NCI-H748 (cell line): Measurements from ENCODE around the gene PTPRR.

Experiments
- DNase-seq: peaks from one replicate; lab custom pipeline; 2025; ENCODE audit not compliant: unreplicated experiment; lab: John Stamatoyannopoulos, UW

The PTPRR gene, protein sequence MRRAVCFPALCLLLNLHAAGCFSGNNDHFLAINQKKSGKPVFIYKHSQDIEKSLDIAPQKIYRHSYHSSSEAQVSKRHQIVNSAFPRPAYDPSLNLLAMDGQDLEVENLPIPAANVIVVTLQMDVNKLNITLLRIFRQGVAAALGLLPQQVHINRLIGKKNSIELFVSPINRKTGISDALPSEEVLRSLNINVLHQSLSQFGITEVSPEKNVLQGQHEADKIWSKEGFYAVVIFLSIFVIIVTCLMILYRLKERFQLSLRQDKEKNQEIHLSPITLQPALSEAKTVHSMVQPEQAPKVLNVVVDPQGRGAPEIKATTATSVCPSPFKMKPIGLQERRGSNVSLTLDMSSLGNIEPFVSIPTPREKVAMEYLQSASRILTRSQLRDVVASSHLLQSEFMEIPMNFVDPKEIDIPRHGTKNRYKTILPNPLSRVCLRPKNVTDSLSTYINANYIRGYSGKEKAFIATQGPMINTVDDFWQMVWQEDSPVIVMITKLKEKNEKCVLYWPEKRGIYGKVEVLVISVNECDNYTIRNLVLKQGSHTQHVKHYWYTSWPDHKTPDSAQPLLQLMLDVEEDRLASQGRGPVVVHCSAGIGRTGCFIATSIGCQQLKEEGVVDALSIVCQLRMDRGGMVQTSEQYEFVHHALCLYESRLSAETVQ

DNA sequence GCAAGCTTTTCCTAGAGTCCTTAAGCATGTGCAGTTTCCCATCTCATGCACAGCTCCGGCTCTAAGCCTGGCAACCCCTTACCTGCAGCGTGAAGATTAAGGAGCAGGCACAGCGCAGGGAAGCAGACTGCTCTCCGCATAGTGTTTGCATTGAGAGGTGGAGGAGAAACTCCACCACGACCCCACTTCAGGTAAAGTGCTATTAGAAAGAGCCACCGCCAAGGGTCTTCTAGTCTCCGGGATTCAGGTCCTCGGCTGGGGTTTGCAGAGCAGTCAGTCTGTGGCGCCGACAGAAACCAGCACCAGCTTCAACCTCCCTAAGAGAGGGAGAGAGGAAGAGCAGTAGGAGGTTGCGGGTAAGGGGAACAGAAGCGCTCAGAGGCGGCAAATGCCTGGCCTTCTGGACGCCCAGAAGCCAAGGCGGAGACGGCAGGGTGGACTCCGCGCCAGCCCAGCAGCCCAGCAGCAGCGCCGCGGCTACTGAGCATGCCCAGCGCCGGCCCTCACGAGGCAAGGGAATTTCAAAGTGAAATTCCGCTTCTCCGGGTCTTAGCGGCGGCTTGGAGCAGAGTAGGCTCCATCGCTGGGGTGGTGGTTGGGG lies at the start of gene PTPRR:
PTPRR (minus strand) TSS at position 488 of the 601 bp plus-strand sequence; CDS start at position 140, 348 bp downstream.
- DNase-seq, result peak; percentile 81

DNA sequence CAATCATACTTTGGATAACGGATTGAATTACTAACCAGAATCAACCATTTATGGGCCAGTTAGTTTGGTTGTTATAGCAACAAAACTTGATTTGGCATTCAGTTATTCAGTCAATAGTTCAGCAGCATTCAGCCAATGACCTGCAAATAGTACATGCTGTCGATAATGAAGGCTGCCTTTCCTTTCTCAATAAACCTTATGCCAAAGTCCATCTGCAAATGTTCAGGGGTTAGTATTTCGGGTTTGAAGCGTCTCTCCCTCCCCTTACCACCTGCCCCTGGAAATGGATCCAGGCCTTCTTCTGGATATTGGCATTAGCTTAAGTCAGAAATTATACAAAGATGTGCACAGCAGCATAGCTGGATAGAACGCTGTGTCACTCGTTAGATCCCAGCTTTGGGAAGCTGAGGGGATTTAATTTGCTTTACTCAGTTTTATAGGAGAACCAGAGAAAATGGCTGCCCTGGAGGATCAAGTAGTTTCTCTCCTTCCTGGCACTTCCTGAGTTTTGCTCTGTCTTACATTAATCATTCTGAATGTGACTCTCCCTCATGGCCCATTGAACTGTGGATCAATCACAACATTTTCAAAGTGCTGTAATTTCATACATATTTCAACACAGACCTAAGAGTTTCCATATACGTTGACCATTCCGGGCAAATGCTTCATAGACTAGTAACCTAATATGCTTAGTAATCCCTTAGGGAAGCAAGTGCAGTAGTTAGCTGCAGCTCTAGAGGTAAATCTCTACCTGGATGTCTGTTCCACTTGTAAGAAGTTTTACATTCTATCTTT lies 46.7 kb upstream of the PTPRR start:
- DNase-seq, result no peak

DNA sequence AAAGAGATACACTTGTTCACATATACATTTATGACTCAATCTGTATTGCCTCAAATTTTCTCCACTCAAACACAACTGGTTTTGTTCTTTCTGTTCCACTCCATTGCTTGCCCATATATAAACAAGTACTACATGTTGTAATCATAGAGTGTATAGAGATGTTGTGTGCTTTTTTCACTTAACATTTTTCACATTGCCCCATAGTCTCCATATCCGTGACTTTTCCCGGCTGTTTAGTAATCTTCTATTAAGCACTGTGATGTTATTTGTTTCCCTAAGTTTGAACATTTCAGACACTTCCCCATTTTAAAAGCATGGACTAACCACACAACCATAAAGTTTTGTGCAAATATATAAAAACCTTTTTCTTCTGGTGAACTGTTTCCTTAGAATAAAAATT lies 45.5 kb upstream of the PTPRR start:
- DNase-seq, result no peak

DNA sequence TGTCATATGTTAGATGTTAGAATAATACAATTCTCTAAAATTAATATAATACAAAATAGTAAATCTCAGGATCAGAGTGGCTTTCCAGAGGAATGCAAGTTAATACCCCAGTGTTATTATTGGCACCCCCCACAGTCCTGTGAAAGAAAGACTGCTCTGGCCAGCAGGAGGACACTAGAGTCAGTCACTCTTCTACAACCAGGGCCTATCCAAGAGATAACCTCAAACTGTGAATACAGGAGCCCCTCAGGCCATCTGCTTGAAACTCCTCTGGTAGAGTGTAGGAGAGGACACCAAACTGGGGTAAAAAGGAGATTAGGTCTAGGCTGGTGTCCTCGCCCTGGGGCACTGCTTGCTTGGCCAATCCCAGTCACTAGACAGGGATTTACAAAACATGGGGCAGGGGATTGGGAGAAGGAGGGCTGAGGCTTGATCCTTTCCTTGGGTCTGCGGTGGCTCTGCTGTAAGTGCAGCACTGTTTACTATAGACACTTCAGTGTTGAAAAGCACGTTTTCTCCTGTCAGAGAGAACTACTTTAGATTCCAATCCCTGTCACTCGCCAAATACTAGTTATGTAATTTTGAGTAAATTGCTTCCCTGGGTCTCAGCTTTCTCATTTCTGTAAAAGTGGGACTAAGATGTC lies 44.5 kb upstream of the PTPRR start:
- DNase-seq, result no peak

DNA sequence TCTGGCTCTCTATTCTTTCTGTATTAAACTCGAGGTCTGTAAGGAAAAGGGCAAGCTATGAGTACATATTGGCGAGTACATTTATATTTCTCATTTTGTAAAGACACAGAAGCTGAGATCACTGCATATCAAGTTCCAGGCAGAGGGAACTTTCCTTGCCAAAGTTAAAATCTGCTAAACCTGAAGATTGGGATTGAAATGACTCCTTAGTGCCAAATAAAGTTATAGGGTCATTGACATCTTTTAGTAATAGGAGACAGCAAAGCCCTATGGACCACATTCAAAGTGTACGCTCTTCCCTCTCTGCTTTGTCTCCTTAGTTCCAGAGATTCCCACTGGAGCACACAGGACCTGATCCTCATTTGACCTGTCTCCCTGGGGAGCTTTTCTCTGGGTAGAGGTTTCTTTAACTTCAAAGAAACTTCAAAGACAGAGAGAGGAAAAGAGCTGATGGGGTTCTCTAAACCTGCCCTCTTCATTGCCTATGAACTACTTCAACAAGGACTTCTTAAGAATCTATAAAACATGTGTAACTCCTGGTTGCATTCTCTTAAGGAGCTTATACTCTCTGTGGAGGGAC lies 42.6 kb upstream of the PTPRR start:
- no peak for DNase-seq

DNA sequence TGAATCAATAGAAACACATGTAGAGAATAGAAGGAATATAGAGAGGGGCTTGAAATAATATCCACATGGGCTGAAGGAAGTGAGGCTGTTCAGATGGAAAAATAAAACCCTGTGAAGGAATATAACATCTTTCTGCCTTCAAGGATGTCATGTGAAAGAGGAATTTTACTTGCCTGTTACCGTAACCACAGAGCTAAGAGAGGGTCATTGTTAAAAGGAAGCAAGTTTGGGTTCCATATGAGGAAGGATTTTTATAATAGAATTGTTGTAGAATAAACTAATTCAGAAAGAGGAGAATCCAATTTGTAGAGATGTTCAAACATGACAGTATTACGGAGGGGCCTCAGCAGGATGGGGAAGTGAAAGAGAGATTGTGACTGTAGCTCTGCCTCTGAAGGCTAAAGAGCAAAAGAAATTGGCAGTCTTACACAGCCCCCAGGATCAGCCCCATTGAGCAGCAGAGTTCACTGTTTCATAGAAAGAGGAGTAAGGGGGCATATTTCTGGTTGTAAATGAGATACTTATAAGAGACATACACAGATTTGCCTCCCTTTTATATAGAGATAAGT lies 41.8 kb upstream of the PTPRR start:
- DNase-seq, result no peak

DNA sequence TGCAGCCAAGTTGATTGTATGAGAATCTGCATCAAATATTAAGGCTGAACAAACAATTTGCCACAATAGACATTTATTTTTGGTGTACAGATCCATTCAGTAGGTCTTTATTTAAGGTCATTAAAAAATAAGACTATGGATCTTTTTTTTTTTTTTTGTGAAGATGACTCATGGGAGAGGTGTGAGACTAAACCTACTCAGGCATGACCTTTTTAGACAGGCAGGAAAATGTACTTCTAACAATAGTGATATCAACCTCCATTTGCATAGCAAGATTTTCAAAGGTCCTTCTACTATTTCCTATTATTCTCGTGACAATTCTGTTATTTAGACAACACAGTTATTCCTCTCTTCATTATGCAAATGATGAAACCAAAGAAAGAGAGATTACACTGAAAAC lies 39.9 kb upstream of the PTPRR start:
- no peak for DNase-seq

DNA sequence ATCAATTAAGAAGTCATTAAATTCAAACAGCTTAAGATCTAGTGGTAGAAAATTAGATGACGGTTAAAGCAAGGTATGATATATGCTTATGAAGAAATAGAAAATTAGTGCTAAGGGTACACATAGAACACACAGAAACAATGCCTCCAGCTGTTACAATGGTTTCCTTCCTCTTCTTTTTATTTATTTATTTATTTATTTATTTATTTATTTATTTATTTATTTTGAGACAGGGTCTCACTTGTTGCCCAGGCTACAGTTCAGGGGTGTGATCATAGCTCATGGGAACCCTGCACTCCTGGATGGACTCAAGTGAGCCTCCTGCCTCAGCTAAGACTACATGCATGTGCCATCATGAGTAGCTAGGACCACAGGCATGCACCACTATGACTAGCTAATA lies 34.9 kb upstream of the PTPRR start:
- no peak for DNase-seq

DNA sequence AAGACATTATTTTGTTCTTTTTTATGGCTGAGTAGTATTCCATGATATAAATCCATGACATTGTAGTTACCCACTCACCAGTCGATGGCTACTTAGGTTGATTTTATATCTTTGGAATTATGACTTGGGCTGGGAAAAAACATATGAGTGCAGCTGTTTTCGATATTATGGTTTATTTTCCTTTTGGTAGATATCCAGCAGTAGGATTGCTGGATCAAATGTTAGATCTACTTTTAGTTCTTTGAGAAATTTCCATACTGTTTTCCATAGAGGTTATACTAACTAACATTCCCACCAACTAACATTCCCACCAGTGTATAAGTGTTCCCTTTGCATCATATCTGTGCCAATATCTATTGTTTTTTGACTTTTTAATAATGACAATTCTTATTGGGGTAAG lies 29.9 kb upstream of the PTPRR start:
- no peak for DNase-seq

DNA sequence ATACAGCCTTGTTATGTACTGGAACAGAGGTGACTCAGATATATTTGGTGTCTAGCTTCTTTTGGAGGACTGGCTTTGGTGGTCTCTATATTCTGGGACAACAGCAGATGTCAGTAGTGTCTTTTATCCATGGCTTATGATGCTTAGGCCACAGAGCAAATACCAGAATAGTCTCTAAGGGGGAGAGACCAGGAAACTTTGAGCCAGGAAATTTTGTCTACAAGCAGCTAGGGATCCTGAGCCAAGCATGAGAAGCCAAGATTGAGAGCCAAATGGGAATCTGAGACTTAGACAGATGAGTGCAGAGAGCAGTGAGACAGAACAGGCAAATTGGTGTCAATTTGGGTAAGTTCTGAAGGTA lies 28.4 kb upstream of the PTPRR start:
- DNase-seq, result no peak

DNA sequence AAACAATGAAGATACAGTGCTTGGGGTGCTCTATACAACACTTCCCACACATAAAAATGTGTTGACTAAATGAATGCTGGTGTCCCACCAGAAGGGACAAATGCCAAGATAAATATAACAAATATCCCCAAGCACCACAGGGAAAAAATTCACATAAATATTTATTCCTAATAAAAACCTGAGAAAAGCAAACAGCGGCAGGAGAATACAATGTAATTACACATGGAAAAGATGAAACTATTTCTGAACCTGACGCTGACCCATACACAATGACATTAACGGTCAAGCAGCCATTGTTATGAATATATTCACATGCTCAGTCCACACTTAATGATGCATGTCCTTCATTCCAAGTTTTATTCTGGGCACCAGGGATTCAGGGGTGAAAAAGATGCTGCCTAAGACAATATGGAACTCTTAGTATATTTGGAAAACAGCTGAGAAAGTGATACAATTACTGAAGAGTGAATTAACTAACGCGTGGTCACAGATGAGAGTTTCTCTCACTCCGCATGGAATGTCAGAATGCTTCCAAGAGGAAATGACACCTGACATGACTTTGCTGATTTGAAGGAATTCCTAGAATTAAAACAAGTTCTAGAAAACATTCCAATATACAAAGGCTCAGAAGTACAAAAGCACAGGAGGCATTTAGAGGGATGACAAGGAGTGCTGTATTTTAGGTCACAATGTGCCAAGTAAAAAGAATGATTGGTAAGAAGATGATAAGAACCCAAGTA lies 27.9 kb upstream of the PTPRR start:
- DNase-seq, result no peak

DNA sequence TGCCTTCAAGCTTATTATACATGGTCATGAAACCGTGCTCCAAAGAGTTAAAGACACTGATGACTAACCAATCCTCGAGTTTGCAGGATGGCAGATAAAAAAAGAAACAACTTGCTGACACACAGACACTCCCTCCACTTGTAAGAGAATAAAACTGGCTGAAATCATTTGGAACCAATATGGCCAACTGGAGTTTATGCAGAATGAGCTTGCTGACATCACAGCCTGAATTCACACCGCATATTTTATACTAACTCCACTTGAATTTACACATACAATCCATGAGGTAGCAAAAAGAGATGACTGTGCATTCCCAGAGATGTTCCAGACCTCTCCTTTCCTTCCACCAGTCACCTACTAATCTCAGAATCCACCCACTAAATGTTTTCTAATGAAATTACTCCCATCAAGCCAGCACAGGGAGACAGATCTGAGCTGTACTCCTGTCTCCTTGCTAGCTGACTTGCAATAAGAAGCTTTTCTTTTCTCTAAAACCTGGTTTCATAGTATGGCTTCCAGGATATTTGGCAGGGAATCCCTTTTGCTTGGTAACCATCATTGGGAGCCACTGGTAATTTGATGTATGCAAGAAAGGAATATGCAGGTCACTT lies 15.8 kb upstream of the PTPRR start:
- no peak for DNase-seq

DNA sequence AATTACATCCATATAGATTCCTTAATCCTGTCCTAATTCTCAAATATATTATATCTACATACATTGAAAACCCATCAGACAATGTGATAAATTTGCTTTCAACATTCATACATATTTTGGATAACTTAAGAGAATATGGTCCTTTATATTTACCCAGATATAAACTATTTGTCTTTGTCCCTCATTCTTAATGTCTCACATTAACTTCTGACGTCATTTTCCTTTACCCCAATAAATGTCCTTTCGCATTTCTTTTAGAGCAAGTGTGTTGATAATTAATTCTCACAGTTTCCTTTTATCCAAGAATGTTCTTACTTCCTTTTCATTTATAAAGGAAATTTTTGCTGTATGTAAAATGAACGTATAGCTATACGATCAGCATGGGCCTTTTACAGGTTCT lies 12.6 kb upstream of the PTPRR start:
- no peak for DNase-seq

DNA sequence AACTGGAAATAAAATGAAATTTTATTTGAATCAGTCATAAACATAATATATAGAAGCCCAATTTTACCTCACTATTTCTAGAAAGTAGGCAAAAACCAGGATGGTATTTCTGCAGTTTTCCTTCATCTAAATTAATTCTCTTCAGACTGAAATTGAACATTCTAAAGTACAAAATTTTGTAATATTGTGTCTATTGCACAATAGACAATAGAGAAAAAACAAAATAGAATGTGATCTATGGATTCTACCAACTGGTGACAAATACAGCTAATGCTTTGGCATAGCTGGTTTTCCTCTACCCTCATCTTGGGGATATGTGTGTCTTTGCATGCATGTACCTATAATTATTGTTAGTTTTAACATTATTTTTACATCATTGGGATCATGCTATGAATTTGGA lies 8.5 kb upstream of the PTPRR start:
- no peak for DNase-seq

DNA sequence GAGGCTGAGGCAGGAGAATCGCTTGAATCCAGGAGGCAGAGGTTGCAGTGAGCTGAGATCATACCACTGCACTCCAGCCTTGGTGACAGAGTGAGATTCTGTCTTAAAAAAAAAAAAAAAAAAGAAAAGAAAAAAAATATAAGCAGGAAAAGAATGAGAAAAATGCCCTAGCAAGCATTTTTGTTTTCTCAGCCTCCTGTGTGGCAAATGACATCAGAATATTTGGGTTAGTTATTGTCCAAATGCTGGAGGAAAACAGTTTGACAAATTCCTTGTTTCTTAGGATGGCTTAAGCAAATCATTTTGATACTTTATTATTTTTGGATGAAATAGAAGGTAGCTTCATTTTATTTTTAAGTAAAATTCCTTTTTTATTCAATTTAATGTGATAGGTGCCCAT lies 7.5 kb upstream of the PTPRR start:
- DNase-seq, result no peak

DNA sequence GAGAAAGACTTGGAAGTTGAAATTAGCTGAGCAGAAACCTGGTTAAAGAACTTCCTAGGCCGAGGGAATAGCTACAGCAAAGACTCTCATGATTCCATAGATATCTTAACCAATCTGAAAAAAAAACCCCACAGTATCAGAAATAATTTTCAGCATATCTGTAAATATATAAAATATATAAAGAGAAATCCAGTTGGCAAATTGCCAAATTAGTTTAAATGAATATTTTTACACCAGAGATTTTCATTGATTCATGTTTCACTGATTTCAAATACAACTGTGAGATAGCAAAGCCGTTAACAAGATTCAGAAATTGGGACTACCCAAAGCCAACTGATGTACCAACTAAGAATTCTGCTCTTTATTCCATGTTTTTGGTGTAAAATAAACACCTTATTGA lies 6.8 kb upstream of the PTPRR start:
- no peak for DNase-seq

DNA sequence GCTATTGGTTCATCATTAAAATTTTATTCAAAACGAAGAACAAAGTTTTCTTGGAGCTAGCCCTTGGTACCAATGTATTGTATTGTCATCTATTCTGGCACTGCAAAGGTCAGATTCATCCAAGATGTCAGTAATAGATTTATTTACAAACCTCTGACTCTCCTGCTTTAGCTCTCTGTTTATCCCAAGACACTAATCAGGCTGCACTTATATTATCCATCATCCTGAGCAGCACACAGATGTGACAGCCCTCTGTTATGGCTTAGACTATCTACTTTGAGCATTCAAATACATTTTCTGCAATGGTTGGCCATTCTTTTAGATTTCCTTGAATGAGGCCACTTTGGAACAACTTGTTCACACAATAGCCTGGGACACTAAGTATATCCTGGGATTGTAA lies 5.0 kb upstream of the PTPRR start:
- no peak for DNase-seq

DNA sequence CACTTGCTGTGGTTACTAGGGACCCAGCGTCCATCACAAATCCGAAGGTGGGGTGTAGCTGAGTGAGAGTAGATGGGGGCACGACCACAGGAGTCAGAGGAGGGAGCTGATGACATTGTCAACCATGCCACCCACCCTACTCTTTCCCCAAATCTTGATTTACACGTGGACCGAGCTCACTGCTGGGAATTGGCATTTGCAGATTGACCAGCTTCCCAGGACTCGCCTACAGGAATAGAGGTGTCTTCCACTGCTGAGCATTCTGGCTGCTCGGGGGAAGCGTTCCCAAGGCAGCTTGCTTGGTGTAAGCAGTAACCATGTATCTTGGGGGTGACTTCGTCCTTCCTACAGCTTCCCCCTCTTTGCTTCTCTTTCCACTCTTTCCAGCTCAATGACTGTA lies 353 bp upstream of the PTPRR start:
- peak; percentile 28 for DNase-seq

DNA sequence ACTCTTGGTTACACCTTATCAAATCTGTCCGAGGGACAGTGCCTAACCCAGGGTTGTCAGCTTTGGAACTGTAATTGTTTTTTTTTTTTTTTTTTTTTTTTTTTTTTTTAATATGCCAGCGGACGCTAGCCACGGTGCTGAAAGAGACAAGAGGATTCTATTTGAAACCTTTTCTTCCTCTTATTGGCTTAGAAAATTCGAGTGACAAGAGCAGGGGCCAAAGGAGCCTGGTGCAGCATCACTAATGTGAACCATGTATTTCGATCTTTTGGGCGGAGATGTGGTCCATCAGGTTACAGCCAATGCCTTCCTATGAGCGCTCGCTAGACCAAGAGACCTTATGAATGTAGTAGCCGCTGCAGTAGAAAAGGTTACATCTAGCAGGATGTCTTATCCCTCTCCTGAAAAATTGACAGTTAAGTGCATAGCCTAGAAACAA lies 922 bp downstream of the PTPRR start:
- DNase-seq, result peak; percentile 67
